H9 (cell line): ENCODE measurements around the gene SELENOW. TPM values are rescaled to one million over a fixed set of nuclear protein-coding genes. Genes with fewer than 3 reads are reported as not detected.
"Not testable (repeated sequence)": the region's sequence is repeated elsewhere in the genome, so short reads cannot be mapped to it uniquely, and the experiment has no call there.

Source experiments
- DNase-seq: peaks from one replicate; pipeline ENCODE4 v3.0.0-alpha.2; 2017
- H2AFZ ChIP-seq: one replicate; pipeline ENCODE4 v1.6.1; 2013; ENCODE audit warnings: mild to moderate bottlenecking, low read length, control low read depth, moderate library complexity
- H2AK5ac ChIP-seq: 2 replicates; pipeline ENCODE4 v1.6.1; 2013; ENCODE audit warnings: low read length, control low read depth, mixed read lengths; ENCODE audit not compliant: insufficient read length
- H2BK120ac ChIP-seq: one replicate; pipeline ENCODE4 v1.6.1; 2013; ENCODE audit warnings: low read depth, mild to moderate bottlenecking, low read length, control low read depth, inconsistent platforms; ENCODE audit not compliant: poor library complexity, severe bottlenecking
- H2BK12ac ChIP-seq: 2 replicates; pipeline ENCODE4 v1.6.1; 2013; ENCODE audit warnings: low read length, control low read depth, mixed read lengths, low read depth; ENCODE audit not compliant: insufficient read length
- H2BK15ac ChIP-seq: 2 replicates; pipeline ENCODE4 v1.6.1; 2013; ENCODE audit warnings: low read depth, low read length, control low read depth
- H2BK20ac ChIP-seq: one replicate; pipeline ENCODE4 v1.6.1; 2013; ENCODE audit warnings: low read depth, mild to moderate bottlenecking, low read length, control low read depth, inconsistent platforms; ENCODE audit not compliant: poor library complexity, severe bottlenecking
- H2BK5ac ChIP-seq: 2 replicates; pipeline ENCODE4 v1.6.1; 2013; ENCODE audit warnings: low read length, control low read depth, mixed read lengths; ENCODE audit not compliant: insufficient read length
- H3K14ac ChIP-seq: 2 replicates; pipeline ENCODE4 v1.6.1; 2013; ENCODE audit warnings: low read length, control low read depth; ENCODE audit not compliant: insufficient read depth
- H3K18ac ChIP-seq: 2 replicates; pipeline ENCODE4 v1.6.1; 2013; ENCODE audit warnings: low read depth, mild to moderate bottlenecking, mixed read lengths, low read length, control low read depth; ENCODE audit not compliant: insufficient read length
- H3K23ac ChIP-seq: 2 replicates; pipeline ENCODE4 v1.6.1; 2013; ENCODE audit warnings: low read length, control low read depth, mixed read lengths, low read depth; ENCODE audit not compliant: insufficient read length
- H3K23me2 ChIP-seq: 2 replicates; pipeline ENCODE4 v1.6.1; 2013; ENCODE audit warnings: low read depth, mild to moderate bottlenecking, mixed read lengths, low read length, control low read depth; ENCODE audit not compliant: insufficient read length, poor library complexity, severe bottlenecking
- H3K27ac ChIP-seq: 2 replicates; pipeline ENCODE4 v1.5.1; 2013; ENCODE audit warnings: low read length, control low read depth, mixed read lengths, low read depth; ENCODE audit not compliant: insufficient read length
- H3K27me3 ChIP-seq: 2 replicates; pipeline ENCODE4 v1.6.1; 2013; ENCODE audit warnings: low read length, control low read depth, inconsistent platforms; ENCODE audit not compliant: insufficient read depth
- H3K4ac ChIP-seq: 2 replicates; pipeline ENCODE4 v1.6.1; 2013; ENCODE audit warnings: low read depth, mild to moderate bottlenecking, control low read depth, inconsistent platforms, low read length, moderate library complexity
- H3K4me1 ChIP-seq: 2 replicates; pipeline ENCODE4 v1.6.1; 2013; ENCODE audit warnings: low read length, control low read depth, inconsistent platforms; ENCODE audit not compliant: insufficient read depth
- H3K4me2 ChIP-seq: 2 replicates; pipeline ENCODE4 v1.6.1; 2013; ENCODE audit warnings: low read length, control low read depth, mixed read lengths; ENCODE audit not compliant: insufficient read length, insufficient read depth
- H3K56ac ChIP-seq: 2 replicates; pipeline ENCODE4 v1.6.1; 2013; ENCODE audit warnings: low read depth, mild to moderate bottlenecking, mixed read lengths, low read length, control low read depth; ENCODE audit not compliant: insufficient read length
- H3K79me1 ChIP-seq: 2 replicates; pipeline ENCODE4 v1.6.1; 2013; ENCODE audit warnings: low read depth, mild to moderate bottlenecking, moderate library complexity, low read length, control low read depth, inconsistent platforms; ENCODE audit not compliant: insufficient read depth, poor library complexity, severe bottlenecking
- H3K79me2 ChIP-seq: 2 replicates; pipeline ENCODE4 v1.6.1; 2013; ENCODE audit warnings: low read length, control low read depth, inconsistent platforms; ENCODE audit not compliant: insufficient read depth
- H3K9ac ChIP-seq: 2 replicates; pipeline ENCODE4 v1.6.1; 2013; ENCODE audit warnings: low read length, control low read depth, mixed read lengths; ENCODE audit not compliant: insufficient read length; ENCODE audit errors: extremely low read depth
- H3K9me3 ChIP-seq: one replicate; pipeline ENCODE4 v1.6.1; 2013; ENCODE audit warnings: low read depth, low read length, inconsistent platforms; ENCODE audit not compliant: control insufficient read depth
- H3T11ph ChIP-seq: one replicate; pipeline ENCODE4 v1.6.1; 2013; ENCODE audit warnings: mild to moderate bottlenecking, low read length, control low read depth, inconsistent platforms
- H4K20me1 ChIP-seq: one replicate; pipeline ENCODE4 v1.6.1; 2013; ENCODE audit not compliant: control insufficient read depth, insufficient read length, insufficient read depth
- H4K5ac ChIP-seq: 2 replicates; pipeline ENCODE4 v1.6.1; 2013; ENCODE audit warnings: low read depth, mild to moderate bottlenecking, mixed read lengths, low read length, control low read depth; ENCODE audit not compliant: insufficient read length
- H4K8ac ChIP-seq: replicated peaks from 2 replicates; pipeline ENCODE4 v1.6.1; 2013; ENCODE audit warnings: low read length, control low read depth, mixed read lengths, low read depth; ENCODE audit not compliant: insufficient read length
- H4K91ac ChIP-seq: 2 replicates; pipeline ENCODE4 v1.6.1; 2013; ENCODE audit warnings: low read depth, mild to moderate bottlenecking, moderate library complexity, mixed read lengths, low read length, control low read depth; ENCODE audit not compliant: insufficient read length
- H3K27ac Mint-ChIP-seq, 3 experiments: 2 replicates in 2 of 3; 3 replicates in 1 of 3; pipeline ENCODE4 v1.8.0; 2020 to 2021; ENCODE audit warnings: mixed read lengths in 3 of 3, mild to moderate bottlenecking in 1 of 3, moderate library complexity in 1 of 3
- H3K27me3 Mint-ChIP-seq: 2 replicates; pipeline ENCODE4 v1.8.0; 2021; ENCODE audit warnings: low read depth, mild to moderate bottlenecking, moderate library complexity, mixed read lengths
- H3K36me3 Mint-ChIP-seq, 3 experiments: 2 replicates in 2 of 3; 3 replicates in 1 of 3; pipeline ENCODE4 v1.8.0; 2020 to 2021; ENCODE audit warnings: low read depth in 3 of 3, mixed read lengths in 3 of 3; ENCODE audit not compliant: insufficient read depth in 1 of 3
- H3K4me1 Mint-ChIP-seq, 2 experiments: 2 replicates each; pipeline ENCODE4 v1.8.0; 2020; ENCODE audit warnings: mixed read lengths in 2 of 2
- H3K4me3 Mint-ChIP-seq, 2 experiments: 2 replicates in 1 of 2; 3 replicates in 1 of 2; pipeline ENCODE4 v1.8.0; 2020 to 2021; ENCODE audit warnings: mild to moderate bottlenecking in 2 of 2, mixed read lengths in 2 of 2, moderate library complexity in 1 of 2
- H3K9me3 Mint-ChIP-seq, 2 experiments: 2 replicates in 1 of 2; 3 replicates in 1 of 2; pipeline ENCODE4 v1.8.0; 2020; ENCODE audit warnings: mild to moderate bottlenecking in 2 of 2, mixed read lengths in 2 of 2, moderate library complexity in 1 of 2
- WGBS: extraction: QIAGEN DNeasy Blood & Tissue Kit; methylation state at CpG from one replicate; pipeline ENCODE4 v1.1.7; 2013; ENCODE audit warnings: missing lambda C conversion rate, low lambda C conversion rate, mixed read lengths; ENCODE audit not compliant: insufficient read length; ENCODE audit errors: extremely low coverage; 5-methylcytosine and 5-hydroxymethylcytosine counted together
- total RNA-seq: library from RNA; stranded (reverse); gene quantifications from 2 replicates; pipeline ENCODE4 v1.2.1, GENCODE V29; 2021

SELENOW gene
- total RNA-seq, 1 experiment from 2014 or later: 388 TPM

DNA sequence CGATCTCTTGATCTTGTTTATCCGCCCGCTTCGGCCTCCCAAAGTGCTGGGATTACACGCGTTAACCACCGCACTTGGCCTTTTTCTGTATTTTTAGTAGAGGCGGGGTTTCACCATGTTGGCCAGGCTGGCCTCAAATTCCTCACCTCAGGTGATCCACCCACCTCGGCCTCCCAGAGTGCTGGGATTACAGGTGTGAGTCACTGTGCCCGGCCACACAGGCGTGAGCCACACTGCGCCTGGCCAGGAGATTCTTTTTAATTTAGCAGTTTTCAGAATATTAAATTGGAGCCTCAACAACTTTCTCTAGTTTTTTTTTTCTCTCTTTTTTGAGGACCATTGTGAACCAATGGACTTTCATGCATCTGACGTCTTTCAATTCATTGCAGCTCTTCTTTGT lies 11.3 kb downstream of the SELENOW start:
- H4K8ac ChIP-seq, H4K5ac ChIP-seq, H3K14ac ChIP-seq, H3K27ac ChIP-seq, H2BK12ac ChIP-seq, H2AFZ ChIP-seq, H3K4me1 ChIP-seq, H3K4ac ChIP-seq, DNase-seq, H3K56ac ChIP-seq, H3T11ph ChIP-seq, H2BK5ac ChIP-seq, H2BK15ac ChIP-seq, H3K9me3 ChIP-seq, H3K18ac ChIP-seq, H3K27me3 ChIP-seq, H4K91ac ChIP-seq, H3K9ac ChIP-seq, H3K79me1 ChIP-seq, H3K27me3 Mint-ChIP-seq, H3K9me3 Mint-ChIP-seq, H3K23ac ChIP-seq, H2AK5ac ChIP-seq, H3K23me2 ChIP-seq, H2BK20ac ChIP-seq, H3K79me2 ChIP-seq, H4K20me1 ChIP-seq: not testable (repeated sequence)
- peaks cover 14 to 22% of the 10 kb centered on the region in 2 experiments for H3K4me1 Mint-ChIP-seq
- H3K4me3 Mint-ChIP-seq: peak overlapping the region in 1 of 2 experiments; percentile 40; a peak in 2 of 5 replicates
- H3K4me2 ChIP-seq: peak overlapping the region; percentile 13
- peak overlapping the region; percentile 94 for H2BK120ac ChIP-seq
- H3K27ac Mint-ChIP-seq: peak overlapping the region; percentile 77 to 92 (median 90); a peak in 6 of 7 replicates
- H3K36me3 Mint-ChIP-seq: peaks cover 9 to 20% (median 19%) of the 10 kb centered on the region in 3 experiments; a peak in 6 of 7 replicates
- no CpG with 5 or more reads among the region's 13 CpGs for WGBS
